Activated CD4-positive, alpha-beta T cell treated with anti-CD3 and anti-CD28 coated beads, Interleukin-2, amount 50 U/mL, for 24 hours (primary cell): ENCODE results near the gene TUBG2.

Experiments used
- DNase-seq, 2 donors: peaks; one replicate each; pipeline ENCODE4 v3.0.0-alpha.2; 2020; ENCODE audit warnings: low read depth in 1 of 2, low spot score in 1 of 2

Gene TUBG2

DNA sequence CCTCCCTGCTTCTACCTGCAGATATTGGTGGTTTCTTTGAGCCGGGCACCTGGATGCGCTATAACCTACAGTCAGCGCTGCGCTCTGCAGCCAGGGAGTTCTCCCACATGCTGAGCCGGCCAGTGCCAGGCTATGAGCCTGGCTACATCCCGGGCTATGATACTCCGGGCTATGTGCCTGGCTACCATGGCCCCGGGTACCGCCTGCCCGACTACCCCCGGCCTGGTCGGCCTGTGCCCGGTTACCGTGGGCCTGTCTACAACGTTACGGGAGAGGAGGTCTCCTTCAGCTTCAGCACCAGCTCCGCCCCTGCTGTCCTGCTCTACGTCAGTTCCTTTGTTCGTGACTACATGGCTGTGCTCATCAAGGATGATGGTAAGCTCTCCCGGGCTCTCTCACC lies 36.4 kb downstream of the TUBG2 start:
- no peak for DNase-seq

DNA sequence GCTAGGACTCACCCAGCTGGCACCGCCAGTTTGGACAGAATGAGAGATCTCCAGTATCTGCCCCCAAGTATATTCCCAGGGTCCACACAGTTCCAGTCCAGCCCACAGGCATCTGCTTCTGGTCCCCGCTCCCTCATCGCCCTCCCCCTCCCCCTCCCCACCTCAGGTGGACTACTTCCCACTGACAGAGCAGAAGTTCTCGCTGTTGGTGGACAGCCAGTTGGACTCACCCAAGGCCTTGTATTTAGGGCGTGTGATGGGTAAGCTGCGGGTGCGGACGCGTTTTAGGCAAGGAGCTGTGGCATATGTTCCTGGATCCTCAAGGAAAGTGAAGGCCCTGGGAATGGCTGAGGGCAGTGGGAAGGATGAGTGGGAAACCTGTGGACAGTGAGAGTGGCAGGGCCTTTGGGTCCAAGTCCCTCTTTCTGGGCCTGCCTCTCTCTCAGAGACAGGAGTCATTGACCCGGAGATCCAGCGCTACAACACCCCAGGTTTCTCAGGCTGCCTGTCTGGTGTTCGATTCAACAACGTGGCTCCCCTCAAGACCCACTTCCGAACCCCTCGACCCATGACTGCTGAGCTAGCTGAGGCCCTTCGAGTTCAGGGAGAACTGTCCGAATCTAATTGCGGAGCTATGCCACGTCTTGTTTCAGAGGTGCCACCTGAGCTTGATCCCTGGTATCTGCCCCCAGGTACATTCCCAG lies 38.2 kb downstream of the TUBG2 start:
- DNase-seq: no peak

DNA sequence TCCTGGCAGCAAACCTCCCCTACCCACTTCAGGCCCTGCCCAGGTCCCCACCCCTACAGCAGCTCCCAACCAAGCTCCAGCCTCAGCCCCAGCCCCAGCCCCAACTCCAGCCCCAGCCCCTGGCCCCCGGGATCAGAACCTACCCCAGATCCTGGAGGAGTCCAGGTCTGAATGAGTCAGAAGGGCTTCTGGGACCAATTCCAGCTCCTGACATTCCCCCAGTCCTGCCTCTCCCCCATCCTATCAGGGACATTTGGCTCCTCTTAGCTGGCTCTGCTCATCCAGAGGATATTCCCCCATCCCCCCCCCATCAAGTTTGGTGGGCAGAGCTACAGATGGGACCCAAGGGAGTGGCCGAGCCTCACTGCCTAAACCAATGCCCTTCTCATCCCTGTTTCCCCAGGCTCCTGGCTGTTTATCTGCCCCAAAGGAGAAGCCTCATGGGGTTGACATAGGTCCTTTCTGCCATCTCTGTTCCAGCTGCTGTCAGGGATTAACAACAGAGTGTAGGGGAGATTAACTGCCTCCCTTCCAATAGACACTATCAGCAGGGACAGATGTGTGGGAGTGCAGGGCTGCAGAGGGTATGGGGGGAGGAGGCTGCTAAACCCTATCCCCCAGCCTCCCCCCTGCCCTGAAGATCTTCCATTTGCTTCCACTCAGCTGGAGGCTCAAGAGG lies 39.8 kb downstream of the TUBG2 start:
- DNase-seq: no peak

- DNase-seq: no peak
These were observed 40.3 kb downstream of the TUBG2 start for GRCh38 chr17:42699415-42699740.

DNA sequence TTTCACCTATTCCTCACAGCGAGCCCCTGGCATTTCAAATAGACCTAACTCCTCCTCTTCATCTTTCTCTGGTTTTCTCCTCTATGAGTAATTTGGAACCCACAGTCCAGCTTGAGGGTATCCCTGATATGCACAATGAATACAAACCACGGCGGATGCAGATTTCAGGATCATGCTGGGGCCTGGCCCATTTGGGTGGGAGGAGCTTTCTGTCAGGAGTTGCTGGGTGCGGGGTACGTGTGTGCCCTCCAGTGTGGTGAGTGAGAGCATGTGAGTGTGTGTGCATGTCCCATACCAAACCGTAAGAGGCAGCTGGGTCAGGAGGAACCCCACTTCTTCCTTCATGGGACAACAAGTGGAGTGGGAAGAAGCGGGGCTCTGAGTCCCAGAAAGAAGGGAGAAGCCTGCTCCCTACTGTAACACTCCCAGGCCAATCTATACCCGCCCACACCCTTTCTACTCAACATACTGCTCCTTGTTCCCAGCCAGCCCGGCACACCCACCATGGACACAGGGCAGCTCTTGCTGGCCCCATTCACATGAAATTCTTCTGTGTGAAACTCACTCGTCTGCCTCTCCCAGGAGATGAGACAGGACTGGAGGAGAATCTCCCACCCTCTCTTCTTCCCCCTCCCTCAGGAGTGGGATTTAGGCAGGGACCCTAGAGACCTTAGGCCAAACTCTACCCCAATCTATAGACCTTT lies 41.7 kb downstream of the TUBG2 start:
- no peak for DNase-seq

DNA sequence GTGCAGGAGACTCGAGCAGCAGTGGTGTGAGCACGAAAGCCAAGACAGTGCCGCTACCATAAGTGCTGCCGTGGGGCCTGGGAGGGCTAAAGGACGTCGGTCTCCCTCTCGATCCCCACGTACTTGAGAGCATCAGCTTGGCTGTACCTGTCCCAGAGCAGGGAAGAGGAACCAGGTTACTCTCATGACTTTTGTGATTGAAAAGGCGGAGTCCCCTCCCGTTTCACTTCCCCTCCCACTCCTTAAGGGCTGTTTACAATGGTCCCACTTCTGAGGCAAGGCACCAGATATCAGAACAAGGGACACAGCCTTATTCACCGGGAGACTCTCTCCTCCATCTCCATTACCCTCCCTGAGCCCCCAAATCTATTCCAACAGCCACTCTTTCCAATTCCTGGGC lies 43.4 kb downstream of the TUBG2 start:
- DNase-seq: no peak

DNA sequence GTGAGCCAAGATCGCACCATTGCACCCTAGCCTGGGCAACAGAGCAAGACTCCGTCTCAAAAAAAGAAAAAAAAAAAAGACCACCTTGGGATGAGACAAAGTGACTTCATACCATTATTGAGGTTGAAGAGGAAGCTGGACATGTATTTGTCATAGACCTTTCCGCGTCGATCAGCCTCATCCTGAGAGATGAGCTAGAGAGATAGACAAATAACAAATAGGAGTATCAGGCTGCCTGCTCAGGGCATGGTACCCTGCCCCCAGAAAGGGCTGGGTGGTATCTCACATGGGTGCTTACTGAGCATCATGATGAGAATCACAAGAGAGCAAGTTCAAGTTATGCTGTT lies 45.4 kb downstream of the TUBG2 start:
- DNase-seq: no peak

GRCh38 chr17:42704837-42705494 lies 45.9 kb downstream of the TUBG2 start:
- DNase-seq: no peak

DNA sequence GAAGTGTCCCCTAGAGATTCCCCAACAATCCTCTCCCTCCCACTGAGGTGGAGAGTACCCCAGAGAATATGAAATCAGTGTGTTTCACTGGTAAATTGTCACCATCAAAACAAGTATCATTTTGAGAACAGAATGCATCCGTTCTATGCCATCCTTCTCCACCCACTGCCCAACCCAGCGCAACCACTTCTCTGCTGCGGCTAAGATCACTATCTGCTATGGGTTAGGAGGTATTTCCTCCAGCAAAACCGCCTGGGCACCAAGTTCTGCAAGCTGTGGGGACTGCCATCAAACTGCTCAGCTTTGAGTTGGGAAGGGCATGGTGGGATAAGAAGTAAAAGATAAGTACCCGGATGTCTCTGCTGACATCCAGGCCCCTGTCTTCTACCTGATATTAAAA lies 47.6 kb downstream of the TUBG2 start:
- DNase-seq: no peak

DNA sequence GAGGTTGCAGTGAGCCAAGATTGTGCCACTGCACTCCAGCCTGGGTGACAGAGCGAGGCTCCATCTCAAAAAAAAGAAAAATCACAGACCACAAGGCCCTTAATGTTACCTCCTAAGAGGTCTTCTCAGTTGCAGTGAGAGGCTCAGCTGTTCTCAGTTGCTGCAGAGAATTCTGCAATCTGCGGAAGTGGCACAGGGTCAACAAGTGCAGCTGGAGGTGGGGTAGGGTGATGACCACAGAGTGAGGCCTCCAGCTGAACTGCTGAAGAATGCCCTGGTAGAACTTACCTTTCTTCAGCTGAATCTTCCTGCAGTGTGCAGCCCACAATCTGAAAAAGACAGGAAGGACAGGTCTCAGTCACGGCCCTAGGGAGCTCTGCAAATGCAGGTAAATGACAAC lies 49.5 kb downstream of the TUBG2 start:
- no peak for DNase-seq

GRCh38 chr17:42709561-42709960 lies 50.5 kb downstream of the TUBG2 start:
- DNase-seq: no peak
